ENCODE data around the gene C4orf36. TPM values are rescaled to one million over a fixed set of nuclear protein-coding genes. Genes with fewer than 3 reads are reported as not detected.

Gene C4orf36
- total RNA-seq, 1 experiment from 2014 or later: not detected

DNA sequence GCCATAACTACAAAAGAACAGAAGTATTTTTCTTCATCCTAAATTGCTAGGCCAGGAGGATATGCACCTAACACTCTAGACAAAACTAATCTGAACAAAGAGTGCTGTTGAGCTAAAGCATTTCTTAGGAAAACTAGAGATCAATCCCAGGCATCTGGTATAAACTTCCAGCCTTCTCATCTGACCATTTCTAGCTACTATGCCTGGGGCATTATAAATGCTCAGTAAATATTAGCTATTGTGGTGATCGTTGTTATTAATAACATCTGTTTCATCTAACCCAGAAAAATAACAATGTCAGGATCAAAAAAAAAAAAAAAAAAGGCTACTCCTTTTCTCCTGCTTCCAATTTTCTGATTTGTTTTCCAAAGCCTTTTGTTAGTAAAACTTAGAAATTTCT, 35.3 kb downstream of the C4orf36 start:
- Histone ChIP-seq H3K79me2 (ENCODE audit: low read length) (no peaks in the 10 kb centered on the region), H4K20me1 (ENCODE audit: insufficient read depth, low read depth, low read length) (no peaks in the 10 kb centered on the region), H3K27me3 (ENCODE audit: low read length) (no peaks in the 10 kb centered on the region), H3K4me3 (ENCODE audit: low read length) (no peak overlapping the region), H3K9ac (ENCODE audit: low read length) (no peak overlapping the region), H3K9me2 (replicated peaks; ENCODE audit: insufficient read depth, low read length) (no peaks in the 10 kb centered on the region), H3K9me3 (ENCODE audit: low read length) (no peaks in the 10 kb centered on the region), H3K4me2 (ENCODE audit: low read depth, low read length, poor library complexity, severe bottlenecking) (no peak overlapping the region), H3K27ac (ENCODE audit: low read length) (no peak overlapping the region), H3K4me1 (ENCODE audit: low read length) (no peaks in the 10 kb centered on the region), H2AFZ (ENCODE audit: low read length) (no peak overlapping the region), H3K36me3 (ENCODE audit: insufficient read depth, low read length) (no peaks in the 10 kb centered on the region)
- no peak for DNase-seq

GRCh38 chr4:86855572-86855971, 36.6 kb downstream of the C4orf36 start:
- no peaks in the 10 kb centered on the region for H4K20me1 ChIP-seq (ENCODE audit: insufficient read depth, low read depth, low read length)
- H3K4me2 ChIP-seq (ENCODE audit: low read depth, low read length, poor library complexity, severe bottlenecking): no peak overlapping the region
- no peak overlapping the region for H3K27ac ChIP-seq (ENCODE audit: low read length)
- H3K36me3 ChIP-seq (ENCODE audit: insufficient read depth, low read length): no peaks in the 10 kb centered on the region
- H3K4me3 ChIP-seq (ENCODE audit: low read length): no peak overlapping the region
- H2AFZ ChIP-seq (ENCODE audit: low read length): no peak overlapping the region
- H3K4me1 ChIP-seq (ENCODE audit: low read length): no peaks in the 10 kb centered on the region
- DNase-seq: no peak
- no peaks in the 10 kb centered on the region for H3K79me2 ChIP-seq (ENCODE audit: low read length)
- H3K9me2 ChIP-seq (replicated peaks; ENCODE audit: insufficient read depth, low read length): no peaks in the 10 kb centered on the region
- H3K9ac ChIP-seq (ENCODE audit: low read length): no peak overlapping the region
- no peaks in the 10 kb centered on the region for H3K9me3 ChIP-seq (ENCODE audit: low read length)
- no peaks in the 10 kb centered on the region for H3K27me3 ChIP-seq (ENCODE audit: low read length)

GRCh38 chr4:86853209-86853608, 39.0 kb downstream of the C4orf36 start:
- H3K36me3 ChIP-seq (ENCODE audit: insufficient read depth, low read length): no peaks in the 10 kb centered on the region
- no peaks in the 10 kb centered on the region for H3K79me2 ChIP-seq (ENCODE audit: low read length)
- H3K9me2 ChIP-seq (replicated peaks; ENCODE audit: insufficient read depth, low read length): no peaks in the 10 kb centered on the region
- no peak overlapping the region for H3K27ac ChIP-seq (ENCODE audit: low read length)
- H3K9ac ChIP-seq (ENCODE audit: low read length): no peak overlapping the region
- no peaks in the 10 kb centered on the region for H3K4me1 ChIP-seq (ENCODE audit: low read length)
- H3K4me3 ChIP-seq (ENCODE audit: low read length): no peak overlapping the region
- H3K9me3 ChIP-seq (ENCODE audit: low read length): no peaks in the 10 kb centered on the region
- no peaks in the 10 kb centered on the region for H4K20me1 ChIP-seq (ENCODE audit: insufficient read depth, low read depth, low read length)
- DNase-seq: no peak
- no peaks in the 10 kb centered on the region for H3K27me3 ChIP-seq (ENCODE audit: low read length)
- no peak overlapping the region for H2AFZ ChIP-seq (ENCODE audit: low read length)
- H3K4me2 ChIP-seq (ENCODE audit: low read depth, low read length, poor library complexity, severe bottlenecking): no peak overlapping the region

GRCh38 chr4:86848732-86849619, 43.2 kb downstream of the C4orf36 start, which contains the start of gene SLC10A6:
Gene SLC10A6 (minus strand): TSS chr4:86849384. CDS start chr4:86849115, 269 bp downstream.
- H3K9me2 ChIP-seq (replicated peaks; ENCODE audit: insufficient read depth, low read length): no peaks in the 10 kb centered on the region
- H2AFZ ChIP-seq (ENCODE audit: low read length): no peak within 1 kb of the TSS
- no peaks in the 10 kb centered on the region for H3K27me3 ChIP-seq (ENCODE audit: low read length)
- no peak within 1 kb of the TSS for H3K4me3 ChIP-seq (ENCODE audit: low read length)
- no peak within 1 kb of the TSS for H3K4me2 ChIP-seq (ENCODE audit: low read depth, low read length, poor library complexity, severe bottlenecking)
- H3K9ac ChIP-seq (ENCODE audit: low read length): no peak within 1 kb of the TSS
- no peaks in the 10 kb centered on the region for H3K36me3 ChIP-seq (ENCODE audit: insufficient read depth, low read length)
- no peaks in the 10 kb centered on the region for H3K9me3 ChIP-seq (ENCODE audit: low read length)
- DNase-seq: no peak
- no peaks in the 10 kb centered on the region for H3K4me1 ChIP-seq (ENCODE audit: low read length)
- no peaks in the 10 kb centered on the region for H4K20me1 ChIP-seq (ENCODE audit: insufficient read depth, low read depth, low read length)
- no peak within 1 kb of the TSS for H3K27ac ChIP-seq (ENCODE audit: low read length)
- H3K79me2 ChIP-seq (ENCODE audit: low read length): no peaks in the 10 kb centered on the region

GRCh38 chr4:86848136-86848535, 44.1 kb downstream of the C4orf36 start:
- Histone ChIP-seq H3K4me3 (ENCODE audit: low read length) (no peak overlapping the region), H3K9ac (ENCODE audit: low read length) (no peak overlapping the region), H3K9me2 (replicated peaks; ENCODE audit: insufficient read depth, low read length) (no peaks in the 10 kb centered on the region)

DNA sequence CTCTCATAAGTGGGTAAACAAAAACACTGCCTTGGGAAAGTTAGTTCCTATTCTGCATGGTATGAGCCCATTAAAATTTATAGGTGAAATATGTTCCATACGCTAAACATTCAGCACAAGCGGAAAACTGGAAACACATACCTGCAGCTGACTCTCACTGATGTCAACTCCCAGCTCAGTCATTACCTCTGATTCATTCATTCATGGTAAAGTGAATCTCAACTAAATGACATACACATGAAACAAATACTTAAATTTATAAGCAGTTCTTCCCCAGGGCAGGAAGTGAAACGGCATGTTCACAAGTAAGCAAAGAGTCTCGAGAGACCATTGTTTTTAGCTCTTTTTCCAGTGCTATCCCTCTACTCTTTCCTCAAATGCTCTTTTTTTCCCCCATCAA, 44.7 kb downstream of the C4orf36 start:
- H3K4me3 ChIP-seq (ENCODE audit: low read length): no peak overlapping the region
- H3K79me2 ChIP-seq (ENCODE audit: low read length): no peaks in the 10 kb centered on the region
- no peaks in the 10 kb centered on the region for H3K36me3 ChIP-seq (ENCODE audit: insufficient read depth, low read length)
- H3K4me1 ChIP-seq (ENCODE audit: low read length): no peaks in the 10 kb centered on the region
- no peak overlapping the region for H3K9ac ChIP-seq (ENCODE audit: low read length)
- H4K20me1 ChIP-seq (ENCODE audit: insufficient read depth, low read depth, low read length): no peaks in the 10 kb centered on the region
- DNase-seq: no peak
- no peaks in the 10 kb centered on the region for H3K9me3 ChIP-seq (ENCODE audit: low read length)
- H3K9me2 ChIP-seq (replicated peaks; ENCODE audit: insufficient read depth, low read length): no peaks in the 10 kb centered on the region
- no peak overlapping the region for H2AFZ ChIP-seq (ENCODE audit: low read length)
- no peak overlapping the region for H3K27ac ChIP-seq (ENCODE audit: low read length)
- H3K4me2 ChIP-seq (ENCODE audit: low read depth, low read length, poor library complexity, severe bottlenecking): no peak overlapping the region
- H3K27me3 ChIP-seq (ENCODE audit: low read length): no peaks in the 10 kb centered on the region

More at GRCh38 chr4:86848136-86848535, 44.1 kb downstream of the C4orf36 start:
- H3K79me2 ChIP-seq (ENCODE audit: low read length): no peaks in the 10 kb centered on the region
- no peaks in the 10 kb centered on the region for H3K27me3 ChIP-seq (ENCODE audit: low read length)
- no peaks in the 10 kb centered on the region for H3K4me1 ChIP-seq (ENCODE audit: low read length)
- no peaks in the 10 kb centered on the region for H4K20me1 ChIP-seq (ENCODE audit: insufficient read depth, low read depth, low read length)
- H2AFZ ChIP-seq (ENCODE audit: low read length): no peak overlapping the region
- no peak overlapping the region for H3K4me2 ChIP-seq (ENCODE audit: low read depth, low read length, poor library complexity, severe bottlenecking)
- no peaks in the 10 kb centered on the region for H3K9me3 ChIP-seq (ENCODE audit: low read length)
- H3K27ac ChIP-seq (ENCODE audit: low read length): no peak overlapping the region
- H3K36me3 ChIP-seq (ENCODE audit: insufficient read depth, low read length): no peaks in the 10 kb centered on the region
- no peak for DNase-seq

GRCh38 chr4:86846921-86847320, 45.3 kb downstream of the C4orf36 start:
- Histone ChIP-seq H4K20me1 (ENCODE audit: insufficient read depth, low read depth, low read length) (no peaks in the 10 kb centered on the region), H3K4me1 (ENCODE audit: low read length) (no peaks in the 10 kb centered on the region), H3K9me3 (ENCODE audit: low read length) (no peaks in the 10 kb centered on the region), H3K4me3 (ENCODE audit: low read length) (no peak overlapping the region), H2AFZ (ENCODE audit: low read length) (no peak overlapping the region), H3K79me2 (ENCODE audit: low read length) (no peaks in the 10 kb centered on the region), H3K36me3 (ENCODE audit: insufficient read depth, low read length) (no peaks in the 10 kb centered on the region), H3K4me2 (ENCODE audit: low read depth, low read length, poor library complexity, severe bottlenecking) (no peak overlapping the region), H3K9ac (ENCODE audit: low read length) (no peak overlapping the region), H3K9me2 (replicated peaks; ENCODE audit: insufficient read depth, low read length) (no peaks in the 10 kb centered on the region), H3K27ac (ENCODE audit: low read length) (no peak overlapping the region), H3K27me3 (ENCODE audit: low read length) (no peaks in the 10 kb centered on the region)
- no peak for DNase-seq

- no peaks in the 10 kb centered on the region for H3K79me2 ChIP-seq (ENCODE audit: low read length)
- H3K4me3 ChIP-seq (ENCODE audit: low read length): no peak overlapping the region
- no peak overlapping the region for H2AFZ ChIP-seq (ENCODE audit: low read length)
- DNase-seq: no peak
- no peaks in the 10 kb centered on the region for H4K20me1 ChIP-seq (ENCODE audit: insufficient read depth, low read depth, low read length)
- H3K36me3 ChIP-seq (ENCODE audit: insufficient read depth, low read length): no peaks in the 10 kb centered on the region
- no peaks in the 10 kb centered on the region for H3K9me2 ChIP-seq (replicated peaks; ENCODE audit: insufficient read depth, low read length)
- H3K27ac ChIP-seq (ENCODE audit: low read length): no peak overlapping the region
- H3K4me2 ChIP-seq (ENCODE audit: low read depth, low read length, poor library complexity, severe bottlenecking): no peak overlapping the region
- H3K9me3 ChIP-seq (ENCODE audit: low read length): no peaks in the 10 kb centered on the region
- H3K4me1 ChIP-seq (ENCODE audit: low read length): no peaks in the 10 kb centered on the region
- H3K27me3 ChIP-seq (ENCODE audit: low read length): no peaks in the 10 kb centered on the region
- H3K9ac ChIP-seq (ENCODE audit: low read length): no peak overlapping the region
Observed at GRCh38 chr4:86845593-86845992, 46.6 kb downstream of the C4orf36 start.
